ENCODE results near the gene BST2.

GRCh38 chr19:17357724-17358123 lies 47.7 kb downstream of the BST2 start:
- TF ChIP-seq CTCF (IDR thresholded peaks at IDR 0.05) (no peak), ZFX (IDR thresholded peaks at IDR 0.05; ENCODE audit: borderline replicate concordance) (no peak)
